DMS53 (cell line): ENCODE measurements around the gene CTTNBP2NL.
A peak's percentile ranks its signal among the peaks of the same experiment; 100 is the strongest.
"Not testable (repeated sequence)": the region's sequence is repeated elsewhere in the genome, so short reads cannot be mapped to it uniquely, and the experiment has no call there.

ENCODE experiments used
- DNase-seq: peaks from one replicate; lab custom pipeline; 2025; lab: John Stamatoyannopoulos, UW

The CTTNBP2NL gene

DNA sequence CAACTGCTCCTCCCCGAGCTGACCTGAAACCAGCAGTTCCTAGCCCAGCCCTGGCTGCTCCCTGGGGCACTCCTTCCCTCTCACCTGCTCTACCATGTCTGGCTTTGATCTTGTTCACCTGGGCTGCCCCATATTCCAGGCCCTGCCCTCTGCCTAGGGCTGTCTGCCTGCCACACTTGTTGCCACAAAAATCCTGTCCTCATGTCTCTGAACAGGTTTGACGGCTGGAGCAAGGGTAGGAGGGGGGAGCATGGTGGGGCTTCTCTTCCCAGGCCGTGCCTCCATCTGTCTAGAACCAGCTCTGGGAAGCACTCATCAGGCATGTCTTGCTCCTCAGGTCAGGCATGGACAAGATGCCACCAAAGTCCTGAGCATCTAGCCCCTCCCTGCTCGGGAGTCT lies 68.5 kb downstream of the CTTNBP2NL start:
- DNase-seq, result peak; percentile 58

DNA sequence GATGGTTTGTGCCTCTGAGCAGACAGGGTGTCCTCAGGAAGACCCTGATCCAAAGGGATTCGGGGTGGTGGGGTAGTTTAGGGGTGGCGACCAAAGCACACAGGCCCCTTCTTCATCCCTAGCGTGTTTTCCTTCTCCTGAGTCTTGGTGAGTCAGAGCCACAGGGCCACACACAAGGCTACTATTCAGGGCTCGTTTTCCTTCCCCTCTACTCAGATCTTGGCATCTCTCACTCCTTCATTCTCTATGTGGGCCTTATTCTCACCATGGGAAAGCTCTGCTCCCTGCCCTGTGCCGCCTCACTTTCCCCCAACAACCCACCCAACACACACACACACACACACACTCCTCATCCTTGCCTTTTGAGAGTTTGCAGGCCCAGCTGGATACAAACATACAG lies 69.1 kb downstream of the CTTNBP2NL start:
- no peak for DNase-seq

DNA sequence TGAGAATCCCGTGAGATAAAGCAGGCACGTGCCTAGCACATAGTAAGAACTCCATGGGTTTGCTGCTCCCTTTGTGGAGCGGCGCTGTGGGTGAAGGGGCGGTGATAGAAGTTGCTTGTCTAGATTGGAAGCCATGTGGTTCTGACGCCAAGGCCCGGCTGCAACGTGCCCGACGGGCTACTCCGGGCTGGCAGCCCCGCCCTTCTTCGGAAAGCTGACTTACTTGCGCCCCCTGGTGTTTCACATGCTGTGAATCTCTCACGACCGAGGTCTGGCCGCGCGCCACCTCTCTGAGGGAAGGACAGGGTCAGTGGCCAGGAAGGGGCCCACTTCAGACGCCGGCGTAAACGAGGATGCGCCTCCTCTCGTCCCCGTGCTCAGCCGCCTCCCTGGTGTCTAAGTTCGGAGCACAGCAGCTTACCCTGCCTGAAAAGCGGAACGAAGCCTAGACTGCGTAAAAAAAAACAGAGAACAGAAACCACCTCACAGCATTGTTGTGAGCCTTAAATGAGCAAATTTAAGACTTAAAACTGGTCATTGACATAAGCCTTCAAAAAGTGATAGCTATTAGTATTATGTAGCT lies 70.2 kb downstream of the CTTNBP2NL start:
- peak; percentile 98 for DNase-seq

DNA sequence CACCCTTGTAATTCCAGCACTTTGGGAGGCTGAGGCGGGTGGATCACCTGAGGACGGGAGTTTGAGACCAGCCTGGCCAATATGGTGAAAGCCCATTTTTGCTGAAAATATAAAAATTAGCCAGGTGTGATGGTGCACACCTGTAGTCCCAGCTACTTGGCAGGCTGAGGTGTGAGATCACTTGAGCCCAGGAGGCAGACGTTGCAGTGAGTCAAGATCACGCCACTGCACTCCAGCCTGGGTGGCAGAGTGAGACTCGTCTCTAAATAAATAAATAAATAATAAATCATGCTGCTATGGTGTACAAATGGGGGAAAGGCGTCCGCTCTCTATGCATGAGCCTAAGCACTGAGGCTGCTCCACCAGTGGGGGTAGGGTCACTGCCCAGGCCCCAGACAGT lies 74.3 kb downstream of the CTTNBP2NL start:
- not testable (repeated sequence) for DNase-seq

DNA sequence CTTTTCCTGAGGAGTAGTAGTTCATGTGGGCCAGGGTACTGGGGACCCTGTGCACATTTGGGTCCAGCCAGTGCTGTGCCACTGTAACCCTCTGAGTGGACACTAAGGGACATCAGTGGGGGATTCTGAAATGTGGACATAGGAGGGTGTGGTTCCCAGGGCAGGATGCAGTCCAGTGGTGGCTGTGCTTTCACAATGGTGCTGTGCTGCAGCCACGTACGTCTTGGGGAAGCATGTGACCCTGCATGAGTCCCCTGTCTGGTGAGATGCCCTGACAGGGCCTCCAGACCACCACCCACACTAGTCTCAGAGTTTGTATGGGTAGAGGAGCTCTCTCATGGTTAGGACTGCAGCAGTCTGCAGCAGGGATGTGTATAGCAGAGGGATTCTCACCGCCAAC lies 75.0 kb downstream of the CTTNBP2NL start:
- DNase-seq, result no peak

DNA sequence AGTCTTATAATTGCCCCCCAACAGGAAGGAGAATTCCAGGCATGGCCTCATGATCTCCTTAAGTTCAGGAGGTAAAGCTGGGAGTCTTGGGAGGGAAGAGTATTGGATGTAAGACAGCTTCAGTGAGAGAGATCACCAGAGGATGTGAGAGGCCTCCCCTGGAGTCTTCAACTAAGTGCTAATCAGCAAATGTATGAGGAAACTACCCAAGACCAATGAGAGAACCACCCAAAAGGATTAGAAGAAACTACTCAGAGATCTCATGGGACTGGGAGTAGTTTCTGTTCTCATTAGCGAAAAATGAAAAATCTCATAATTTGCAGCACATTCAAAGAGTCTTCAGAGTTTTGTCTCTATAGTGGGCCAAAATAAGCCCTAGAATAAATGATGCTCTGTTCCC lies 76.1 kb downstream of the CTTNBP2NL start:
- no peak for DNase-seq

DNA sequence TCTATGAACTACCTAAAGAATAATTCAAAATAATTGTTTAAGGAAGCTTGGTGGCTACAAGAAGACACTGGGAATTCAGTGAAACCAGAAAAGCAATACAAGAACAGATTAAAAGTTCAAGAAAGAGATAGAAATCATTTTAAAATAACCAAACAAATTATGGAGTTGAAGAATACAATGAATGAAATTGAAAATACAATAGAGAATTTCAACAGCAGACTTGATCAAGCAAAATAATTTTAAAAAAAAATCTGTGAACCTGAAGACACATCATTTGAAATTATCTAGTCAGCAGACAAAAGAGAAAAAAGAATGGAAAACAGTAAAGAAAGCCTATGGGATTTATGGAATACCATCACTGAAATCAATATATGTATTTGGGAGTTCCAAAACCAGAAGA lies 81.5 kb downstream of the CTTNBP2NL start:
- no peak for DNase-seq

DNA sequence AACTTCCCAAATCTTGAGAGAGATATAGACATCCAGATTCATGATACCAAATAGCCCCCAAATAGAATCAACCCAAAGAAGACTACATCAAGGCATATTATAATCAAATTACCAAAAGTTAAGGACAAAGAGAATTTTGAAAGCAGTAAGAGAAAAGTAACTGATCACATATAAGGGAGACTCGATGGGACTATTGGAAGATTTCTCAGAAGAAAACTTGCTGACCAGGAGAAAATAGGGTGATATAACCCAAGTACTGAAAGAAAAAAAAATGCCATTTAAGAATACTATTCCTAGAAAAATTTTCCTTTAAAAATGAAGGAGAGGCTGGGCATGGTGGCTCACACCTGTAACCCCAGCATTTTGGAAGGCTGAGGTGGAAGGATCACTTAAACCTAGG lies 82.3 kb downstream of the CTTNBP2NL start:
- no peak for DNase-seq

DNA sequence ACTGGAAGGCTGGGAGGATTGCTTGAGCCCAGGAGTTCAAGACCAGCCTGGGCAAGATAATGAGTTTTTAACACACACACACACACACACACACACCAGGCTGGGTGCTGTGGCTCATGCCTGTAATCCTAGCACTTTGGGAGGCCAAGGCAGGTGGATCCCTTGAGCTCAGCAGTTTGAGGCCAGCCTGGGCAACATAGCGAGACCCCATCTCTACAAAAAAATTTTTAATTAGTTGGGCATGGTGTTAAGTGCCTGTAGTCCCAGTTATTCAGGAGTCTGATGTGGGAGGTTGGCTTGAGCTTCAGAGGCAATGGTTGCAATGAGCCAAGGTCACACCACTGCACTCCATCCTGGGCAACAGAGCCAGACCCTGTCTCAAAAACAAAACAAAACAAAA lies 90.0 kb downstream of the CTTNBP2NL start:
- not testable (repeated sequence) for DNase-seq

DNA sequence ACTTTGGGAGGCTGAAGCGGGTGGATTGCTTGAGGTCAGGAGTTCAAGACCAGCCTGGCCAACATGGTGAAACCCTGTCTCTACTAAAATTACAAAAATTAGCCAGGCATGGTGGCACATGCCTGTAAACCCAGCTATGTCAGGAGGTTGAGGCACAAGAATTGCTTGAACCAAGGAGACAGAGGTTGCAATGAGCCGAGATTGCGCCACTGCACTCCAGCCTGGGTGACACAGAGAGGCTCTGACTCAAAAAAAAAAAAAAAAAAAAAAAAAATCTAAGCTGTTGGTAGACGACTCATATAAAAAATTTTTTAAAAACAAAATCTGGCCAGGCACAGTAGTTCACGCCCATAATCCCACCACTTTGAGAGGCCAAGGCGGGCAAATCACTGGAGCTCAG lies 91.7 kb downstream of the CTTNBP2NL start:
- not testable (repeated sequence) for DNase-seq

DNA sequence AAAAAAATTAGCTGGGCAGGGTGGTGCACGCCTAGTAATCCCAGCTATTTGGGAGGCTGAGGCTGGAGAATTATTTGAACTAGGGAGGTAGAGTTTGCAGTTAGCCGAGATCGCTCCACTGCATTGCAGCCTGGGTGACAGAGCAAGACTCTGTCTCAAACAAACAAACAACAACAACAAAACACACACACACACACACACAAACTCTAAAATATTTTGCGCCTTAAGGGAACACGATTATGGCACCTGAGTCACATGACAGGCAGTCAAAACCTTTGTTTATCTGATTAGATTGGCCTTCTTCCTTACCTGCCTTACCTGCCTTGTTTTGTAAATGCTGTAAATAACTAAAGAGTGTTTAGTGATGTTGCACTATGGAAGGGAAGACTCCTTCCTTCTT lies 92.1 kb downstream of the CTTNBP2NL start:
- DNase-seq, result no peak

DNA sequence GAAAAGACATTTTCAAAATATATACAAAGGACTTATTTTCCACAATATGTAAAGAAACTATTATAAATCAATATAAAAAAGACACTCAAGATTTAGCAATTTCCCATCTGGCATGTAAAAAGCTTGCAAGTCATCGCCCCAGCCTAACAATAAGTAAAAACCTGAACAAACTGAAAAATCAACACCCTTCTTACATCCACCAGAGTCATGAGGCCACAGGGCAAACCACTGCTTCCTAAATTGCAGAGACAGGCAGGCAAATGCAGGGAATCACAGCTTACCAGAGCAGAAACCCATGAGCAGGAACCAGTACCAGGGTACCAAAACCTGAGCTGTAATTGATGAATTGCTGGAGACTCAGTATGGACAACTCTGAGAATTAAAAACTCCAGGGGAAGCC lies 96.1 kb downstream of the CTTNBP2NL start:
- no peak for DNase-seq

DNA sequence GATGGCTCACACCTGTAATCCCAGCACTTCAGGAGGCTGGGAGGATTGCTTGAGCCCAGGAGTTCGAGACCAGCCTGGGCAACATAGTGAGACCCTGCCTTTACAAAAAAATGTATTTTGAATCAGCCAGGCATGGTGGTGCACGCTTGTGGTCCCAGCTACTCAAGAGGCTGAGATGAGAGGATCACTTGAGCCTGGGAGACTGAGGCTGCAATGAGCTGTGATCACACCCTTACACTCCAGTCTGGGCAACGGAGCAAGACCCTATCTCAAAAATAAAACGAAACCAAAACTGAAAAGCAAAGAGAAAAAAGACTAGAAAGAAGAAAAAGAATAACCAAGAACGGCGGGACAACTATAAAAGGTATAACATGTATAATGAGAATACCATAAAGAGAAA lies 97.3 kb downstream of the CTTNBP2NL start:
- no peak for DNase-seq

DNA sequence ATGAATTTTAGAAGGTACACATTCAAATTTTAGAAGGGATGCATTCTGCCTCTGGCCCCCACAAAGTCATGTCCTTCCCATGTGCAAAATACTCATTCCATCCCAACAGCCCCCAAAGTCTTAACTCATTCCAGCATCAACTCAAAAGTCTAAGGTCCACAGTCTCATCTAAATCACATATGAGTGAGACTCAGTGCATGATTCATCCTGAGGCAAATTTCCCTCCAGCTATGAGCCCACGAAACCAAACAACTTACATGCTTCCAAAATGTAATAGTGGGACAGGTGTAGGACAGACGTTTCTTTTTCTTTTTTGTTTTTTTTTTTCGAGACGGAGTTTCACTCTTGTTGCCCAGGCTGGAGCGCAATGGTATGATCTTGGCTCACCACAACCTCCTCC lies 100.3 kb downstream of the CTTNBP2NL start:
- DNase-seq, result no peak

DNA sequence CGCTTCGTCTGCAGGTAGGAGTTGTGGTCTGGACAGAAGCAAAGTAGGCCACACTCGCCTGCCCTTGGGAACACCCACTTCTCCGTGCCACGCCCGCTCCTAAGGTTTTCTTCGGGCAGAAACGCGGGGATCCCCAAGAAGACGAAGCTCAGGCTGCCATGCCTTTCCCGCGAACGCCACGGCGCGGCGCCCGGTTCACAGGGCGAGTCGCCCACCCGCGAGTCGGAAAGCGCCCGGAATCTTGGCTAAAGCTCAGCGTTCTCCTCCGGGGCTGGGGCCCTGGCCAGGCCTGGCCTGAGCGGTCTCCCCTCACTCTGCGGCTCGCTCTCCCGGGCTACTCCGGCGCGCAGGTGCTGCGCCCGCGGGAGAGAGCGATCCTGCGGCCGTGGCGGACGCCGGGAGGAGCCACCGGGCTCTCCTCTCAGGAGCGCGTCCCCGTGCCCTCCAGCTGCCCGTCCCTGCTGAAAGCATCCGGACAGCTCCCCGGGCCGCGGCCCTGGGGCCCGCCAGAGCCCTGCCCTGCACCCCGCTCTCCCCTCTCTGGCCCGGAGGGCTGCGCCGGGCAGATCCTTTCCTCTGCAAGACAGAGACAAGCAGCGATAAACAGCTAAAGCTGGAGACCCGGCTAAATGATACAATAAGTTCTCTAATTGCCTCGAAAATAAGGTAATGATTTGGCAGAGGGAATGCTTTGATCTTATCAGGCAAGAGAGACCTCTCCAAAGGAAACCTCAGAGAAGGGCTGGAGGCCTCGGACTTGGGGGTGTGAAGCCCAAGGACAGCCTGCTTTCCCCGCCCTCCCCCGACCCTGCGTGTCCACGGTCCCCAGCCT lies 106.0 kb downstream of the CTTNBP2NL start:
- peak; percentile 78 for DNase-seq

DNA sequence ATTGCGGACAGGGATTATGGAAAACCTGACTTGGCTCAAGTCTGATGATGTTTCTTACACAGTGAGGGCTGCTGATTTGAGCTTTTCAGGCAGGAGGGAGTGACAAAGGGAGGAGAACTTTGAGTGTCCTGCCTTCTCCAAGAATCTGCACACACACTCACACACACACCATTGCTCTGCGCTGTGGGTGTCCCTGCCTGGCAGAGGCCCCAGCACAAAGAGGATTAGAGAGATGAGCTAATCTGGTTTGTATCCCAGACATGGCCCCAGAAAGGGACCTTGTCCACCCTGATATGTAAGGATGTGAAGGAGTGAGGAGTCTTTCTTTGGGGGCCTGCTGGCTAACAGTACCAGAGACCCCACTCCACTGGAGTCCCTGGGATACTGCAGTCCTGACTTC lies 106.8 kb downstream of the CTTNBP2NL start:
- DNase-seq, result peak; percentile 8

DNA sequence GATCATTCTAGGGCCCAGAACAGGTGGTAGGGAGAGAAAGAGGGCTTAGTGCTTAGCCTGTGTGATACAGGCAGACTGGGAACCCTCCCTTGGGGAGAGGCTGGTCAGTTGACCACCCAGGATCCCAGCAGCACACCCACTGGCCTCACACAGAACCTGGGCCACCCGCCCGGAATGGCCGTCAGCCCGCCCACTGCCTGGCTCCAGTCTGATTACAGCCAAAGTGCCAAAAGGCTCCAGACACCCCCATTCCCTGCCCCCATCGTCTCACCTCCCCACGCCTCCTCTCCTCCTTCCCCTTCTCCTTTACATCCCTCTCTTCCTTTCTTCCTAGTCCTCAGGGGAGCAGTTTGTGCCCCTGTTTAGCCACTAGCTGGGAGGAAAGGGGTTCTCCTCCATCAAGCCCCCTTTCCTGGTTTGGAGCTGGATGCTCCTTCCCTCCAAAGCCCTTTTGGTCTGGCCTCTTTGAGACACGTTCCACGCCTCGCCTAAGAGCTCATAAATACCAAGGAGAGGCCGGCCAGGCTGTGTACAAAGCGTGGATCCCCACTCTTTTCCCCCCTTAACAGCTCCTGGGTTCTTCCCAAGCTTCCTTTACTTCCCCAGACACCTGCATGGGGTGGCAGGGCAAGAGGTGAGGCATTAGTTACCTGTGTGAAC lies 108.1 kb downstream of the CTTNBP2NL start:
- no peak for DNase-seq

DNA sequence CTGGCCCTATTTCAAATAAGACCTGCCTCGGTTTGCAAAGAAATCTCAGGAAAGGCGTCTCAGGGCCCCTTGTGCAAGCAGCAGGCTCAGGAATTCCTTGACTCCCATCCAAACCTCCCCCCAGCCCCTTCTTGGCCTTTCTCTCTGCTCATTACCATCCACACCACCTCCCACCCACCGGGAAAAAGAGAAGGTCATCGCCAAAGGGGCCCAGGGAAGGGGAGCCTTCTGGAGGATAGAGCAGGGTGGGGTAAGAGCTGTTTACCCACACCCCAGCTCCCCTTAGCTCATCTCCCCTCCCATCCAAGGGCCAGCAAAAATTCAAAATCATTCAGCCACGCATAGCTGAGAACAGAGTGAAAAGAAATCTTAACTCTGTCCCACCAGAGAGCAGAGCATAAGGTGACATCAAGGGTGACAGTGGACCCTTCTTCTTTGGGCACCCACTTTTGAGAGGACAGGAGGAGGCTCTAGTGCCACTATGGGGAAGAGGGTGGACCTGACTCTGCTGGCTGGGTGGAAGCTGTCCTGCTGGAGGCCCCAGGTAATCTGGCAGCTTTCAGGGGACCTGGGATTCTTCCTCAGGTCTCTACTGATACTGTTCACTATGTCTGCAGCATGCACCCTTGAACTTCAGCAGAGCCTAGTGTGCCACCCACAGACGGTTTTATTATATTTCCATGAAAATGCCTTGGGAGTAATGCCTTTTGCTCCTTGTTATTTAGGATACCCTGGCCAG lies 108.8 kb downstream of the CTTNBP2NL start:
- DNase-seq, result no peak

DNA sequence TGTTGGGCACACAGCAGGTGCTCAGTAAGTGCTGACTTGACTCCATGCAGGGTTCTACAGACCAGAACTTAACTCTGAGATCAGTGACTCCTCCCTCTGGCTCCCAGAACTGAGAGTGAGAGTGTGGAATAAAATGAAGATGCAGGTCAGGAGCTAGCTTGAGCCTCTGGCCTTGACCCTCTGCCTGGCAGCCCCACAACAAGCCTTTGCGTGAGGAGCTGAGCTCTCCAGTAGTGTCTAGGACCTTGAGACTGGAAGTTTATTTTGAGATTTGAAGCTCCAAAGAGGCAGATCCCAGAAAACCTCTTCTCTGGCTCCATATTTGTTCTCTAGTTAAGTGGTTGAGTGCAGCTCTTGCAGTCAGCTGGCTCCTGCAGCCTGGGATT lies 109.4 kb downstream of the CTTNBP2NL start:
- no peak for DNase-seq

DNA sequence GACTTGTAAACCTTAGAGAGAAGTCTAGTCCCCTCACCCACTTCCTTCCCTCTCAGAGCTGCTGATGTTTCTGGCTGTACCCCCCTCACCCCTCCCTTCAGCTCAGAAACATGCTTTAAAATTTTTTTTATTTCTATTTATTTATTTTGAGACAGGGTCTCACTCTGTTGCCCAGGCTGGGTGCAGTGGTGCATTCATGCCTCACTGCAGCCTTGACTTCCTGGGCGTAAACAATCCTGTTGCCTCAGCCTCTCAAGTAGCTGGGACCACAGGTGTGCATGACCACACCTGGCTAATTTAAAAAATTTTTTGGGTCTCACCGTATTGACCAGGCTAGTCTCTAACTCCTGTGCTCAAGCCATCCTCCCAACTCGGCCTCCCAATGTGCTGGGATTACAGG lies 109.9 kb downstream of the CTTNBP2NL start:
- no peak for DNase-seq

DNA sequence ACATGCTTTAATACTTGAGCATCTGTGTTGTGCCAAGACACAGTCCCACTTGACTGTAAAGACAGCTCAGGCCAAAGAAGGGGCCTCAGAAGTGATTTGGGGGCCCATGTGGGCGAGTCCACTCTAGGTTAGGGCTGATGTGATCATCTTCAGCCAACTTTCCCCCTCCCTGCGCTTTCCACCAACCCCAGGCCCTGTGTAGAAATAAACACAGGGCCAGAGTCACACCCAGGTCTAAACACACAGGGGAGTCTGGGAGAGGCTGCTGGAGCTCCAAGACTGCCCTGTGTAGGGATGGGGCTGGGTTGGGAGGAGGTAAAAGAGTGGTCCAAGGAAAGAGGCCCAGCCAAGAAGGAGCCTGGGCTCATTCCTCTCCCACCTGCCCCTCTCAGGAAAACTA lies 110.3 kb downstream of the CTTNBP2NL start:
- no peak for DNase-seq

DNA sequence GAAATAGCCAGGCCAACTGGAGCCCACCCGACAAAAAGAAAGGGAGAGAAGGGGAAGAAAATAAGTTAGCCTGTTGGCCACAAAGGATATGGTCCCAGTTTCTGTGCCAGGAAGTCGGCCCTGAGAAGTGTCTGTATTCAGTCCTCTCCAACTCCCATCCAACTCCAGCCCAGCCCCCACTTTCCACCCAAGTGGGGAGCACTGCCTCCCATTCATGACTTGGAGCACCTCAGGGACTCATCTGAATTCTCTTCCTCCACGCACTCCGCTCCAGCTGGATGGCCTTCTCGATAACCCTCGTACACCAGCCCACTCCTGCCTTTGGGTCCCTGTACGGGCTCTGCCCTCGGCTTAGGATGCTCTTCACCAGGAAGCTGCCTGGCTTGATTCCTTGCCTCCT lies 110.7 kb downstream of the CTTNBP2NL start:
- no peak for DNase-seq

DNA sequence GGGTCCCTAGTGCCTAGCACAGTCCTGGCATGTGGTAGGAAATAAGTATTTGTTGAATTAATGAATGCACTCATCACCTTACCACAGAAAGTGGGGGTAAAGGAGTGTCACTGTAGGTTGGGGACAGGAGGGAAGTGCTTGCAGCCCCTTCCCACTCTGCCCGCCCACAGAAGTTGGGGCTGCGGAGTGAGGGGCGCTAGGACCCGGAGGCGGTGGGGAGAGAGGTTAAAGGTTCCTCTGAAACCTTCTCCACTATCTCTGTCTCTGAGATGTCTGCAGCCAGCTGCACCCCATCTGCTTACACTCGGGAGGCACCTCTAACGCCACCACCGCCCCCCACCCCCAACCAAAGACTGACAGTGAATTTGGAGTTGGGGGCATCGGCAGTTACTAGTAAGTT lies 111.3 kb downstream of the CTTNBP2NL start:
- DNase-seq, result no peak
